GM12875 (cell line): Measurements from ENCODE around the gene SLC38A5.

ENCODE experiments used
- H3K4me3 ChIP-seq: one replicate; pipeline ENCODE4 v1.5.1; 2011; ENCODE audit warnings: low read depth, low read length, control low read depth
- TF ChIP-seq, protein P1 (sequence below): IDR thresholded peaks from 2 replicates; pipeline ENCODE4 v1.5.1; 2011; ENCODE audit warnings: low read depth, mild to moderate bottlenecking, control low read depth, inconsistent platforms, low read length, moderate library complexity, borderline replicate concordance; ENCODE audit not compliant: insufficient read depth

Gene SLC38A5

DNA sequence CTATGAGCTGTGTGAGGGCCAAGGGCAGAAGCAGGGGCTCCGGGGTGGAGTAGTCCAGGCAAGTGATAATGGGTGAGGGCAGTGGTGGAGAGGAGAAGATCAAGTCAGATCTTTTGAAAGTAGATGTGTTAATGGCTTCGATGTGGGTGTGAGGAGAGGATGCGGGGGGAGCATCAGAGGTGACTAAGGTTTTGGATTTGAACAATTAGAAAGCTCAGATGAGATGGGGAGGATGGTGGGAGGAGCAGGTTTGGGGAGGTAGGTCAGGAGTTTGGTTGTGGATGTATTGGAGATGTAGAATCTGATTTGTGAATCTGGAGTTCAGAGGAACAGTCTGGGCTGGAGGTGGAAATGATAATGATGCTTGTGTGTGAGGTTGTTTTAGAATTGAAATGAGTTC lies 10.5 kb upstream of the SLC38A5 start:
- no peak overlapping the region for H3K4me3 ChIP-seq
- TF ChIP-seq, protein P1, sequence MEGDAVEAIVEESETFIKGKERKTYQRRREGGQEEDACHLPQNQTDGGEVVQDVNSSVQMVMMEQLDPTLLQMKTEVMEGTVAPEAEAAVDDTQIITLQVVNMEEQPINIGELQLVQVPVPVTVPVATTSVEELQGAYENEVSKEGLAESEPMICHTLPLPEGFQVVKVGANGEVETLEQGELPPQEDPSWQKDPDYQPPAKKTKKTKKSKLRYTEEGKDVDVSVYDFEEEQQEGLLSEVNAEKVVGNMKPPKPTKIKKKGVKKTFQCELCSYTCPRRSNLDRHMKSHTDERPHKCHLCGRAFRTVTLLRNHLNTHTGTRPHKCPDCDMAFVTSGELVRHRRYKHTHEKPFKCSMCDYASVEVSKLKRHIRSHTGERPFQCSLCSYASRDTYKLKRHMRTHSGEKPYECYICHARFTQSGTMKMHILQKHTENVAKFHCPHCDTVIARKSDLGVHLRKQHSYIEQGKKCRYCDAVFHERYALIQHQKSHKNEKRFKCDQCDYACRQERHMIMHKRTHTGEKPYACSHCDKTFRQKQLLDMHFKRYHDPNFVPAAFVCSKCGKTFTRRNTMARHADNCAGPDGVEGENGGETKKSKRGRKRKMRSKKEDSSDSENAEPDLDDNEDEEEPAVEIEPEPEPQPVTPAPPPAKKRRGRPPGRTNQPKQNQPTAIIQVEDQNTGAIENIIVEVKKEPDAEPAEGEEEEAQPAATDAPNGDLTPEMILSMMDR = no peak

DNA sequence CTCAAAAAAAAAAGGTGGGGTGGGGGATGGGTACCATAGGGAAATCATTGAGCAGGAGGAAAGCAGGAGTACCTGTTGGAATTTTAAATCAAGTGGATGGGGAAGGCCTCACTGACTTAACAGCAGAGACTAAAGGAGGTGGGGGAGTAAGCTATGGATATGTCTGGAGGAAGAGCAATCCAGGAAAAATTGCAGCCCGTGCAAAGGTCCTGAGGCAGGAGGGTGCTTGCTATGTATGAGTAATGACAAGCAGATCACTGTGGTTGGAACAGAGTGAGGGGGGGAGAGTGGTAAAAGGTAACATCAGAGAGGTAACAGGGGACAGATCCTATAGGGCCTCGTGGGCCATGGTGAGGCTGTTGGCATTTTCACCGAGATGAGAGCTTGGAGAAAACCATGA lies 10.1 kb upstream of the SLC38A5 start:
- TF ChIP-seq, protein P1 = no peak
- no peak overlapping the region for H3K4me3 ChIP-seq

DNA sequence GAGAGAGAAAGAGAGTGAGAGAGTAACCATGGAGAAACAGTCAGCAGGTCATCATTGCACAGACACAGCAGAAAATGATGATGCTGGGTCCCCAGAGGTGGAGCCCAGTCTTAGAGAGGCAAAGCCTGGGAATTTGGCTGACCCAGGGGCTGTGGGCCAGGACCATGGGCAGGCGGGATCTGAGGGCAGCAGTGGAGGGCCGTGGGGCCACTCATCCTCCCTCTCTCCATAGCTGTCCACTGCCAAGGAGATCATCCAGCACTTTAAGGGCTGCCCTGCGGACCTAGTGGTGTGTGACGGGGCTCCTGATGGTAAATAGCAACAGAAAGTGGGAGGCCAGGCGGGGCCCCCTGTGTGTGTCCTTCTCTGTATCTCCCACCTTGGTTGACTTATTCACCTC lies 8.7 kb upstream of the SLC38A5 start:
- H3K4me3 ChIP-seq = no peak overlapping the region
- TF ChIP-seq, protein P1 = no peak

DNA sequence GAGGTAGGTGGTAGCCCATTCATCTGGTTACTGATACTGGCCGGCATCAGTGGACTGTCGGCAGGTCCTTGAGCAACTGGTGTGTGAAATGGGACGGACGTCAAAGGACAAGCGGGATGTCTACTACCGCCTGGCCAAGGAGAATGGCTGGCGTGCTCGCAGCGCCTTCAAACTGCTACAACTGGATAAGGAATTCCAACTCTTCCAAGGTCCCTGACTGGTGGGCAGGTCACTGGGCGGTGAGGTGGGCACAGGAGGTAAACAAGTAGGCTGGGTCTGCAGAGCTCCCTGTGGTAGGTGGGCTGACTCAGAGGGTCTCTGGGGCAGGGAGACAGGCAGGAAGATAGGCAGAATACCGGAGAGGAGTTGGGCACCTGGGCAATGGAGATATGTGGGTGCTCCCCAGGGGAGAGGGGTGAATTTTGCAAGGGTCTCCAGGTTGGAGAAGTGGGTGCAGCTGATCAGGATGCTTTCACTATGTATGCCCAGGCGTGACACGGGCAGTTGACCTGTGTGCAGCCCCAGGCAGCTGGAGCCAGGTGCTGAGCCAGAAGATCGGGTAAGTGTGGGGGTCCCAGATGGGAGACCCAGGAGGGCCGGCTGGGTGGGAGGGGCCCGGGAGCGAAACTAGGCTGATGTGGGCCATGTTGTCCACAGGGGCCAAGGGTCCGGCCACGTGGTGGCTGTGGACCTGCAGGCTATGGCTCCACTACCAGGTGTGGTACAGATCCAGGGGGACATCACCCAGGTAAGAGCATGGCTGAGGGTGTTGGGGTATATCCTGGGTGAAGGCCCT lies 8.1 kb upstream of the SLC38A5 start:
- TF ChIP-seq, protein P1 = no peak
- H3K4me3 ChIP-seq = no peak overlapping the region

DNA sequence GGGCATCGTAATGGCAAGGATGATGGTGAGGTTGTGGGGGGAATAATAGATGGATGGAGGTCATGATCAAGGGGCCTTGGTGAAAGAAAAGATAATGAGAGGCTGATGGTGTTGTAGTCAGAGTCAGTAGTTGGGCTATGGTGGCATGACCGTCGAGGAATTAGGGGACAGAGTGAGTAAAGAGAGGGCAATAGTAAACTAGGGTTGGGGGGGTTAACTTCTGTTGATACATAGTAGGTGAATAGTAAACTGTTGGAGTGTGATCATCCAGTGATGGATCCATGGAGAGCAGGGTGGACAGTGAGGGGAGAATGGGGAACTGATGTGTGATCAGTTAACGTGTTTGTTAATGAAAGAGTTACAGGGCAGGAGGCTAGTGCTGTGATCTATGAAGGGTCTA lies 6.9 kb upstream of the SLC38A5 start:
- peak overlapping the region; percentile 74 for H3K4me3 ChIP-seq
- TF ChIP-seq, protein P1 = no peak

DNA sequence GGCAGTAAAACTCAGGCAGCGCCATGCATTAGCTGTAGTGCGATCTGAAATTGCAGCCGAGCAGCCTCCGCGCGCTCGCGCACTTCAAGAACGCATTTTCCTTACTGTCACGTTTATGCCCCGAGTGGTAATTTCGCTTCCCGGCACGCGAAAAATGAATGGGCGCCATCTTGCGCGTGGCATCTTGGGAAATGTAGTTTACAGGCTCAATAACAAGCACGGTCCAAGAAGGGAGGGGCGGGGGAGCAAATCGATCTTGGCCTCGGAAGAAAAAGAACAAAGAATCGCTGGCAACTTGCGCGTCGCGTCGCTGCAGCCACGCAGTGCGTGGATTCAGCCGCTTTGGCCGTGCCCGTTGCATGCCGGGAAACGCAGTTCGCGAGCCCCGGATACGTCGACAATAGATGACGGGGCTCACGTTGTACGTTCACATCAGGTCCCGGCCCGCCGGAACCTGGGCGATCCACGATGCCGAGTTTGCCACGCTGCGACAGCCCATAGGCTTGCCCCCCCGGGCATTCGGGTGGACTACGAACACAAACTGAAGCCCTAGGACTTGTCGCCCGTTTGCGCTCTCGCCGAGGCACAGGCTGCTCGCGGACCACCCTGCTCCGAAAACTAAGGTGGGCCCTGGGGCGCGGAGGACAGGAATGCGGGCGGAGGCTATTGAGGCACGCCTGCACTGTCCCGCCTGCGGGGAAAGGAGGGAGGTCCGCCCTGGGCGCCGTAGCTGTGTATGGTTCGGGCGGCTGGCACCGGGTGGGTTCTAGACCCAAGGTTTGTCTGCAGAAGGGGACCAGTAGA lies 5.9 kb upstream of the SLC38A5 start, which contains the start of gene FTSJ1:
TSS of gene FTSJ1 (plus strand) at position 426 of the 804 bp plus-strand sequence. CDS start 1,849 bp downstream, outside the sequence.
- TF ChIP-seq, protein P1 = no peak
- peak within 1 kb of the TSS; percentile 74 for H3K4me3 ChIP-seq
